NT2/D1 (cell line): ENCODE measurements around the gene ATP13A3.

ENCODE experiments used
- DNase-seq: peaks from one replicate; pipeline ENCODE4 v3.0.0-alpha.2; 2011; ENCODE audit warnings: low read depth, low spot score
- H3K27me3 ChIP-seq: 2 replicates; pipeline ENCODE4 v1.6.0; 2011; ENCODE audit warnings: mild to moderate bottlenecking; ENCODE audit not compliant: insufficient read length, insufficient read depth
- H3K36me3 ChIP-seq: 2 replicates; pipeline ENCODE4 v1.6.1; 2011; ENCODE audit warnings: mild to moderate bottlenecking, low read length, mixed read lengths; ENCODE audit not compliant: insufficient read depth, insufficient read length
- H3K4me1 ChIP-seq: 2 replicates; pipeline ENCODE4 v1.5.1; 2011; ENCODE audit not compliant: insufficient read depth, insufficient read length
- H3K4me3 ChIP-seq: 2 replicates; pipeline ENCODE4 v1.5.1; 2011; ENCODE audit warnings: low read depth; ENCODE audit not compliant: insufficient read length
- H3K9ac ChIP-seq: 2 replicates; pipeline ENCODE4 v1.6.0; 2011; ENCODE audit warnings: low read depth; ENCODE audit not compliant: insufficient read length
- H3K9me3 ChIP-seq: 2 replicates; pipeline ENCODE4 v1.5.1; 2011; ENCODE audit warnings: mild to moderate bottlenecking, low read length; ENCODE audit not compliant: insufficient read depth
- SUZ12 ChIP-seq: IDR thresholded peaks from 2 replicates; pipeline ENCODE4 v1.6.1; 2011; ENCODE audit not compliant: insufficient read length, insufficient read depth; ENCODE audit errors: extremely low read depth
- YY1 ChIP-seq: IDR thresholded peaks from 2 replicates; pipeline ENCODE4 v1.6.1; 2011; ENCODE audit not compliant: insufficient read length, insufficient read depth
- ZNF274 ChIP-seq: IDR thresholded peaks from 2 replicates; pipeline ENCODE4 v1.6.1; 2011; ENCODE audit warnings: mild to moderate bottlenecking, low read depth, low read length

ATP13A3 gene

DNA sequence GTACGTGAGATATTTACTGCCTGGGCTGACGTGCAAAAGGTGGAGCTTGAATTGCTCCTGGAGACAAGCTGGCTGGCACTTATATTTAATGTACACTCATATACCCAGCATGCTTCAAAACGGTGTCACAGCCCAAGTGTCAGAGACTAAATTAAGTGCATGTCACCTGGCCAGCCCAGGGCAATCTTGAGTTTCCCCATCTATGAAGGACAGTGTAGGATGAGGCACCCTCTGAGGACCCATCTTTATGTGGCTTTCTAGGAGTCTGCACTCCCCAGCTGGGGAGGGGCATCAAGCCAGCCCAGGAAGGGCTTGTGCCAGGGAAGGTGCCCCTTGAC is 122.5 kb downstream of the ATP13A3 start:
- no peak for DNase-seq
- Histone ChIP-seq H3K27me3 (peaks cover 8% of the 10 kb centered on the region), H3K4me3 (no peak overlapping the region), H3K36me3 (no peaks in the 10 kb centered on the region), H3K9ac (no peak overlapping the region), H3K9me3 (no peaks in the 10 kb centered on the region), H3K4me1 (peaks cover 12% of the 10 kb centered on the region)
- TF ChIP-seq ZNF274, result no peak
- no peak for TF ChIP-seq YY1
- no peak for TF ChIP-seq SUZ12

DNA sequence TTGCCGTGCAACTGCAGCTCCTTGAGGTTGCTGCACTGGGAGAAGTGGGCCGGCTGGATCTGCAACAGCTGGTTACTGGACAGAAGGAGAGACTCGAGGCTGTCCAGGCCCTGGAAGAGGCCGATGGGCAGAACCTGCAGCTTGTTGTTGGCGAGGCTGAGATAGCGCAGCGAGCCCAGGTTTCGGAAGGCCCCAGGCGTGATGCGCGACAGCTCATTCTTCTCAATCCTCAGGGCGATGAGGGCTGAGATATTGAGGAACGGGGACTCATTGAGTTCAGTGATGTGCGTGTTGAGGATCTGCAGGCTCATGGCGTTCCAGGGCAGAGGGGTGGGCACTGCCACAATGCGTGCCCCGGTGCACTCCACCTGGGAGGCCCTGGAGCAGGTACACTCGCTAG is 126.2 kb downstream of the ATP13A3 start:
- H3K4me3 ChIP-seq, result no peak overlapping the region
- no peaks in the 10 kb centered on the region for H3K36me3 ChIP-seq
- DNase-seq, result no peak
- H3K9me3 ChIP-seq, result no peaks in the 10 kb centered on the region
- H3K9ac ChIP-seq, result no peak overlapping the region
- peaks cover 1% of the 10 kb centered on the region for H3K4me1 ChIP-seq
- TF ChIP-seq ZNF274, result no peak
- TF ChIP-seq YY1, result no peak
- no peak for TF ChIP-seq SUZ12
- H3K27me3 ChIP-seq, result no peaks in the 10 kb centered on the region

DNA sequence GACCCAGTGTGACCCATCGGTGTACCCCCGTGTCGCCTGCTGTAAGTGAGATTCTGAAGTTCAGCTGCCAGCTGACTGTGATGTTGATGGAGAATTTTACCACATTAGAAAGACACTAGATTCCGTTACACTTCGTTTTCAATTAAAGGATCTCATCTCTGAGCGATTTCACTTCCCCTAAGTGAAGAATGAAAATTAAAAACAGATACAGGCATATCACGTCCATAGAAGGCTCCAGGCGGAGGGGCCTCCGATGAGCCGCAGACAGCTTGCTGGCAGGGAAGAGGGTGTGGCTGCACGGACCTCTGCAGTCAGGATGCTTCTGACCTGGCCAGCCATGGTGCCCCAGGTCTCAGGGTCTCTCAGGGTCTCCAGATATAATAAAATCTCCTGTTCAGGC is 129.1 kb downstream of the ATP13A3 start:
- Histone ChIP-seq H3K36me3 (no peaks in the 10 kb centered on the region), H3K27me3 (no peaks in the 10 kb centered on the region), H3K4me3 (no peak overlapping the region), H3K9ac (no peak overlapping the region), H3K4me1 (no peaks in the 10 kb centered on the region), H3K9me3 (no peaks in the 10 kb centered on the region)
- TF ChIP-seq ZNF274, result no peak
- TF ChIP-seq YY1, result no peak
- no peak for TF ChIP-seq SUZ12
- no peak for DNase-seq

DNA sequence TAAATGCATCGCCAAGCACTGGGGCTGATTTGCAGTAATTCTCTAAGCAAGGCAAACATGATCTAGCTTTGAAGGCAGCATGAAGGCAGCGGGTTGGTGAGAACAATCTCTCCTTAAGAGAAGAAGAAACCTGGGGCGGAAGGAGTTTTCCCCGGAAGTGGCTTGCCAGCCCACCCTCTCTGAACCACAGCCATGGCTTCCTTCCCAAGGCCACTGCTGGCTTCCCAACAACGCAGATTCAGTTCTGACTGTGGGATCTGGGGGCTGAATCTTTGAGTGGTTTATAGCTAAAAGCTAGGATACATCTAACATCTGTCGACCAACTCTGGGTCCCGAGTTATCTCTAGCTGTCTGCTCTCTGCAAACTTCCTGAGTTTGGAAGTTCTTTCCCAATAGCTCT is 131.4 kb downstream of the ATP13A3 start:
- H3K9me3 ChIP-seq, result no peaks in the 10 kb centered on the region
- peaks cover 13% of the 10 kb centered on the region for H3K4me1 ChIP-seq
- TF ChIP-seq ZNF274 (no peak), YY1 (no peak), SUZ12 (no peak)
- DNase-seq, result no peak
- H3K36me3 ChIP-seq, result no peaks in the 10 kb centered on the region
- no peaks in the 10 kb centered on the region for H3K27me3 ChIP-seq
- no peak overlapping the region for H3K9ac ChIP-seq
- H3K4me3 ChIP-seq, result no peak overlapping the region

DNA sequence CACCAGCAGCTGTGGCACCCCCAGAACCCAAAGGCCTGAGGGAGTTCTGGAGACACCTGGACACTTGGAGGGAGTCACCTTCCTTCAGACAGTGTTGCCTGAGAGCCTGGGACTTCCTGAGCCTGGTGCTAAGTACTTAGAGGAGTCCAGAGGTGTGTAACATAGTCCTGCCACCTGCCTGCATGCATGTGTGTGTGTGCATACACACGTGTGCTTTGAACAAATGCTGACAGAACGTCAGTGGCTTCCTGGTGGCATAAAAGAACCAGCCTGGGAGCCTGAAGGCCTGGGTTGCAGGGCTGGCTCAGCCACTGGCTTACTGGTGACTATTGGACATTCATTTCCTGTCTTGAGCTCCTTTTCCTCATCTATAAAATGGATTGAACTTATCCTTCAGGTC is 132.5 kb downstream of the ATP13A3 start:
- Histone ChIP-seq H3K27me3 (no peaks in the 10 kb centered on the region), H3K9ac (no peak overlapping the region), H3K36me3 (no peaks in the 10 kb centered on the region), H3K9me3 (no peaks in the 10 kb centered on the region), H3K4me3 (no peak overlapping the region), H3K4me1 (peaks cover 13% of the 10 kb centered on the region)
- no peak for DNase-seq
- TF ChIP-seq YY1 (no peak), ZNF274 (no peak), SUZ12 (no peak)
